B cell (primary cell): ENCODE data around the gene PDZRN4. TPM values are rescaled to one million over a fixed set of nuclear protein-coding genes. Genes with fewer than 3 reads are reported as not detected.

Experiments used
- ATAC-seq: fragments of 200-7000 bp; cut with Tn5 transposase; one replicate; pipeline ENCODE4 v1.10.0; 2021; ENCODE audit warnings: low read depth, mild to moderate bottlenecking, moderate number of reproducible peaks, moderate library complexity
- CTCF ChIA-PET: fragments of 350-600 bp; sonication (Branson Sonifier 250); formaldehyde crosslinking; loops from one replicate; lab custom pipeline; 2021; ENCODE audit warnings: antibody characterized with exemption, inconsistent platforms; lab: Charles Lee
- POLR2A ChIA-PET: fragments of 350-600 bp; sonication (Branson Sonifier 250); formaldehyde crosslinking; loops from one replicate; lab custom pipeline; 2021; ENCODE audit warnings: antibody characterized with exemption; lab: Charles Lee
- DNase-seq: peaks from one replicate; pipeline ENCODE4 v3.0.0; 2013
- H2AFZ ChIP-seq: 2 replicates; pipeline ENCODE4 v1.6.1; 2012; ENCODE audit warnings: mild to moderate bottlenecking, low read depth, low read length; ENCODE audit not compliant: insufficient read depth, poor library complexity, severe bottlenecking
- H3K27ac ChIP-seq, 2 donors: 1 replicate in 1 of 2; 2 replicates in 1 of 2; pipeline ENCODE4 v1.5.1; 2012 to 2013; ENCODE audit warnings: low read length in 2 of 2, mild to moderate bottlenecking in 2 of 2, moderate library complexity in 1 of 2
- H3K27me3 ChIP-seq, 4 experiments: fragments of 200-600 bp in 1 of 4; sonication (generic) in 1 of 4; replicated peaks in 1 of 4; 1 replicate in 2 of 4; 2 replicates in 2 of 4; pipeline versions ENCODE4 v1.6.1 to v1.7.0; 2013 to 2016; ENCODE audit warnings: low read length in 3 of 4, mild to moderate bottlenecking in 2 of 4, mixed read lengths in 1 of 4, moderate library complexity in 1 of 4; ENCODE audit not compliant: insufficient read depth in 4 of 4, control insufficient read depth in 3 of 4; ENCODE audit errors: control extremely low read depth in 1 of 4
- H3K36me3 ChIP-seq, 2 experiments: replicated peaks in 1 of 2; 1 replicate in 1 of 2; 2 replicates in 1 of 2; pipeline versions ENCODE4 v1.6.1 to v1.7.1; 2013; ENCODE audit warnings: low read length in 1 of 2; ENCODE audit not compliant: insufficient read depth in 2 of 2, control insufficient read depth in 1 of 2; ENCODE audit errors: control extremely low read depth in 1 of 2, extremely low read depth in 1 of 2
- H3K4me1 ChIP-seq, 2 donors: fragments of 200-600 bp in 1 of 2; sonication (generic) in 1 of 2; 1 replicate in 1 of 2; 2 replicates in 1 of 2; pipeline versions ENCODE4 v1.5.1 to v1.6.1; 2013 to 2017; ENCODE audit warnings: low read length in 2 of 2; ENCODE audit not compliant: control insufficient read depth in 2 of 2, insufficient read depth in 2 of 2
- H3K4me2 ChIP-seq: replicated peaks from 2 replicates; pipeline ENCODE3; 2012; ENCODE audit warnings: mild to moderate bottlenecking, low read depth, low read length; ENCODE audit not compliant: poor library complexity, severe bottlenecking
- H3K4me3 ChIP-seq, 5 experiments: fragments of 200-600 bp in 1 of 5; sonication (generic) in 1 of 5; 1 replicate in 3 of 5; 2 replicates in 2 of 5; pipeline versions ENCODE4 v1.5.1 to v1.7.0; 2011 to 2016; ENCODE audit warnings: low read length in 4 of 5, mild to moderate bottlenecking in 4 of 5, low read depth in 2 of 5, control low read depth in 1 of 5, moderate library complexity in 1 of 5; ENCODE audit not compliant: insufficient read depth in 1 of 5; ENCODE audit errors: control extremely low read depth in 1 of 5, extremely low read depth in 1 of 5
- H3K79me2 ChIP-seq: fragments of 200-600 bp; sonication (generic); one replicate; pipeline ENCODE4 v1.6.0; 2016; ENCODE audit warnings: low read length; ENCODE audit not compliant: control insufficient read depth, insufficient read depth
- H3K9ac ChIP-seq: fragments of 200-600 bp; sonication (generic); 2 replicates; pipeline ENCODE4 v1.6.1; 2017; ENCODE audit warnings: mild to moderate bottlenecking, low read length, moderate library complexity
- H3K9me3 ChIP-seq, 3 donors: one replicate each; pipeline versions ENCODE4 v1.6.1 to v1.7.1; 2013; ENCODE audit warnings: low read length in 2 of 3; ENCODE audit not compliant: control insufficient read depth in 2 of 3, insufficient read depth in 1 of 3; ENCODE audit errors: control extremely low read depth in 1 of 3
- H4K20me1 ChIP-seq: 2 replicates; pipeline ENCODE4 v1.6.0; 2012; ENCODE audit warnings: mild to moderate bottlenecking, low read length; ENCODE audit not compliant: insufficient read depth, control insufficient read depth, poor library complexity, severe bottlenecking
- H3K27ac Mint-ChIP-seq: one replicate; pipeline ENCODE4 v1.8.0; 2021; ENCODE audit warnings: mixed read lengths
- H3K27me3 Mint-ChIP-seq: one replicate; pipeline ENCODE4 v1.8.0; 2021; ENCODE audit warnings: mixed read lengths
- H3K4me1 Mint-ChIP-seq: one replicate; pipeline ENCODE4 v1.8.0; 2021; ENCODE audit warnings: mixed read lengths
- H3K4me3 Mint-ChIP-seq: one replicate; pipeline ENCODE4 v1.8.0; 2021; ENCODE audit warnings: mixed read lengths
- H3K9me3 Mint-ChIP-seq: one replicate; pipeline ENCODE4 v1.8.0; 2022; ENCODE audit warnings: mixed read lengths; ENCODE audit not compliant: insufficient read depth
- CTCF ChIP-seq: fragments of 200-600 bp; IDR thresholded peaks from one replicate; pipeline ENCODE4 v1.8.0; 2022; ENCODE audit warnings: antibody characterized with exemption, mild to moderate bottlenecking
- EZH2 ChIP-seq: IDR thresholded peaks from 2 replicates; pipeline ENCODE4 v1.6.1; 2012; ENCODE audit warnings: borderline replicate concordance, low read depth, mild to moderate bottlenecking, moderate library complexity, low read length; ENCODE audit not compliant: insufficient read depth, poor library complexity, severe bottlenecking
- WGBS: methylation state at CpG from one replicate; pipeline ENCODE4 v1.1.5; 2013; ENCODE audit warnings: missing lambda C conversion rate; ENCODE audit not compliant: insufficient coverage; 5-methylcytosine and 5-hydroxymethylcytosine counted together
- intact Hi-C: fragments of 100-400 bp; cut with micrococcal nuclease; formaldehyde crosslinking; loops from one replicate; pipeline ENCODE4 v1.10.0; 2022
- polyA plus RNA-seq: library from polyadenylated mRNA; depleted of rRNA; stranded (reverse); fragments of >200 nt; gene quantifications from 2 replicates; pipeline ENCODE4 v1.2.3, GENCODE V29; 2012
- total RNA-seq, 2 donors: library from RNA; stranded (reverse); fragments of 120-200 nt in 1 of 2; gene quantifications; 1 replicate in 1 of 2; 2 replicates in 1 of 2; pipeline versions ENCODE4 v1.2.3 to v1.2.4, GENCODE V29; 2013 to 2022

The PDZRN4 gene
- total and polyA plus RNA-seq, 2 donors (not counting 1 experiment from before 2014, with no cell fraction given), result not detected

DNA sequence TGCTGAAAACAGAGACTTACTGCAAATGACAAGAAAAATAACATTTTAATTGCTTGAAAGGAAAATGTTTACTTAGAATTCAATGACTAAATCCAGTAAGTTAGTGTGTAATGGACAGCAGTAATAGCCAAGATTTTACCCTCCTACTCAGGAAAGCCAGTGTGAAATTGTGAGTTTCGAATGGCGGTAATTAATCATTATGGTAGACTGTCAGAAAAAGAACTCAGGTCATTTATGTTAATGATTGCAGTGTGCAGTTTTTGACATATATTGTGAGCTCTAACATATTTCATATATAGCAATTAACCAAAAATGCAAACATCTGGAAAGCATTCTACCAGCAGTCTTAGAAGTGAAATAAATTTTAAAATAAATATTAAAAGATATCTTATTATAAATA is 60.3 kb downstream of the PDZRN4 start:
- no CpG with 5 or more reads among the region's 2 CpGs for WGBS
- TF ChIP-seq EZH2, result no peak
- no peak for TF ChIP-seq CTCF
- H3K27me3 ChIP-seq, result no peaks in the 10 kb centered on the region
- H3K9ac ChIP-seq, result no peak overlapping the region
- no peak overlapping the region for H3K4me3 ChIP-seq
- no peak overlapping the region for H2AFZ ChIP-seq
- no peak overlapping the region for H3K4me3 Mint-ChIP-seq
- H3K9me3 ChIP-seq, result no peaks in the 10 kb centered on the region
- H3K4me1 ChIP-seq, result no peaks in the 10 kb centered on the region
- no peaks in the 10 kb centered on the region for H3K36me3 ChIP-seq
- intact Hi-C loops, result no loop called here
- H4K20me1 ChIP-seq, result no peaks in the 10 kb centered on the region
- ATAC-seq (no peak), DNase-seq (no peak)
- H3K27ac ChIP-seq, result no peak overlapping the region
- peaks cover 4% of the 10 kb centered on the region for H3K27me3 Mint-ChIP-seq
- no peak overlapping the region for H3K27ac Mint-ChIP-seq
- ChIA-PET POLR2A (no interaction called here), CTCF (no interaction called here)
- no peak overlapping the region for H3K4me2 ChIP-seq
- no peaks in the 10 kb centered on the region for H3K9me3 Mint-ChIP-seq
- H3K79me2 ChIP-seq, result no peaks in the 10 kb centered on the region
- H3K4me1 Mint-ChIP-seq, result no peaks in the 10 kb centered on the region

GRCh38 chr12:41250748-41251147 is 62.6 kb downstream of the PDZRN4 start:
- Histone ChIP-seq H3K4me2 (no peak overlapping the region), H3K9ac (no peak overlapping the region), H3K9me3 (no peaks in the 10 kb centered on the region), H3K4me3 (no peak overlapping the region), H3K27me3 (no peaks in the 10 kb centered on the region), H2AFZ (no peak overlapping the region), H3K36me3 (no peaks in the 10 kb centered on the region), H3K4me1 (no peaks in the 10 kb centered on the region), H4K20me1 (no peaks in the 10 kb centered on the region), H3K27ac (no peak overlapping the region), H3K79me2 (no peaks in the 10 kb centered on the region)
- POLR2A ChIA-PET, result no interaction called here
- CTCF ChIA-PET, result no interaction called here
- no CpG with 5 or more reads among the region's 2 CpGs for WGBS
- no peak for DNase-seq
- ATAC-seq, result no peak
- no peak for TF ChIP-seq CTCF
- TF ChIP-seq EZH2, result no peak
- intact Hi-C loops, result no loop called here
- no peak overlapping the region for H3K4me3 Mint-ChIP-seq
- no peaks in the 10 kb centered on the region for H3K4me1 Mint-ChIP-seq
- H3K27me3 Mint-ChIP-seq, result peaks cover 4% of the 10 kb centered on the region
- no peak overlapping the region for H3K27ac Mint-ChIP-seq
- H3K9me3 Mint-ChIP-seq, result no peaks in the 10 kb centered on the region
